CD4-positive, alpha-beta memory T cell (primary cell): ENCODE measurements around the gene TOMM40. TPM values are rescaled to one million over a fixed set of nuclear protein-coding genes. Genes with fewer than 3 reads are reported as not detected.

Experiments
- CTCF ChIA-PET: fragments of 350-600 bp; sonication (Branson Sonifier 250); formaldehyde crosslinking; loops from one replicate; lab custom pipeline; 2021; ENCODE audit warnings: inconsistent platforms; ENCODE audit not compliant: partially characterized antibody; lab: Charles Lee
- POLR2A ChIA-PET: fragments of 350-600 bp; sonication (Branson Sonifier 250); formaldehyde crosslinking; loops from one replicate; lab custom pipeline; 2021; ENCODE audit not compliant: partially characterized antibody; lab: Charles Lee
- DNase-seq, 5 donors: peaks; one replicate each; pipeline versions ENCODE4 v3.0.0 to v3.0.0-alpha.2; 2020 to 2022; ENCODE audit warnings: mixed read lengths in 1 of 5
- H3K27ac ChIP-seq: one replicate; pipeline ENCODE4 v1.7.0; 2013; ENCODE audit warnings: low read depth, low read length
- H3K27me3 ChIP-seq: 2 replicates; pipeline ENCODE4 v1.7.0; 2013; ENCODE audit warnings: mild to moderate bottlenecking, low read length, moderate library complexity; ENCODE audit not compliant: insufficient read depth
- H3K36me3 ChIP-seq: 2 replicates; pipeline ENCODE4 v1.7.0; 2013; ENCODE audit warnings: mild to moderate bottlenecking, low read length, moderate library complexity; ENCODE audit not compliant: insufficient read depth
- H3K4me1 ChIP-seq: 2 replicates; pipeline ENCODE4 v1.7.0; 2013; ENCODE audit warnings: mild to moderate bottlenecking, low read length, moderate library complexity; ENCODE audit not compliant: insufficient read depth
- H3K4me3 ChIP-seq, 2 donors: one replicate each; pipeline ENCODE4 v1.7.0; 2013; ENCODE audit warnings: low read length in 2 of 2, mild to moderate bottlenecking in 1 of 2
- H3K9me3 ChIP-seq, 2 donors: one replicate each; pipeline ENCODE4 v1.7.0; 2013; ENCODE audit warnings: low read length in 2 of 2, control low read depth in 1 of 2; ENCODE audit not compliant: control insufficient read depth in 1 of 2
- H3K27ac Mint-ChIP-seq, 7 donors: one replicate each; pipeline ENCODE4 v1.8.0; 2020 to 2021; ENCODE audit warnings: mixed read lengths in 7 of 7, mild to moderate bottlenecking in 6 of 7, inconsistent platforms in 3 of 7, moderate library complexity in 3 of 7
- H3K27me3 Mint-ChIP-seq, 2 donors: one replicate each; pipeline ENCODE4 v1.8.0; 2020 to 2021; ENCODE audit warnings: mixed read lengths in 2 of 2
- H3K36me3 Mint-ChIP-seq, 2 donors: one replicate each; pipeline ENCODE4 v1.8.0; 2020 to 2021; ENCODE audit warnings: mixed read lengths in 2 of 2, inconsistent platforms in 1 of 2, mild to moderate bottlenecking in 1 of 2
- H3K4me1 Mint-ChIP-seq, 4 donors: one replicate each; pipeline ENCODE4 v1.8.0; 2020 to 2021; ENCODE audit warnings: mixed read lengths in 4 of 4, mild to moderate bottlenecking in 1 of 4
- H3K4me3 Mint-ChIP-seq, 8 donors: one replicate each; pipeline ENCODE4 v1.8.0; 2020 to 2021; ENCODE audit warnings: mixed read lengths in 8 of 8, mild to moderate bottlenecking in 7 of 8, moderate library complexity in 6 of 8, inconsistent platforms in 3 of 8
- H3K9me3 Mint-ChIP-seq, 8 donors: one replicate each; pipeline ENCODE4 v1.8.0; 2020 to 2021; ENCODE audit warnings: mixed read lengths in 8 of 8, mild to moderate bottlenecking in 5 of 8, inconsistent platforms in 3 of 8, moderate library complexity in 1 of 8
- intact Hi-C: fragments of 100-400 bp; cut with micrococcal nuclease; formaldehyde crosslinking; loops from one replicate; pipeline ENCODE4 v1.15.1; 2023
- polyA plus RNA-seq, 2 donors: library from polyadenylated mRNA; unstranded; fragments of 300-500 nt; fragmentation: Illumina TruSeq; gene quantifications; one replicate each; pipeline ENCODE4 v1.2.3, GENCODE V29; 2021
- total RNA-seq, 2 experiments: library from RNA; stranded (reverse); gene quantifications; one replicate each; pipeline ENCODE4 v1.2.3, GENCODE V29; 2021

TOMM40 gene
- total and polyA plus RNA-seq, 4 experiments from 2014 or later, result 30.9 to 43.6 (median 33.7) TPM

GRCh38 chr19:44872661-44873060, 18.4 kb upstream of the TOMM40 start:
- Mint-ChIP-seq H3K9me3 (no peaks in the 10 kb centered on the region), H3K4me1 (peaks cover 3 to 16% (median 11%) of the 10 kb centered on the region in 4 donors), H3K27me3 (peaks cover 0 to 1% of the 10 kb centered on the region in 2 donors), H3K4me3 (no peak overlapping the region), H3K36me3 (no peaks in the 10 kb centered on the region), H3K27ac (no peak overlapping the region)
- H3K9me3 ChIP-seq, result no peaks in the 10 kb centered on the region
- intact Hi-C loops, result no loop called here
- no peaks in the 10 kb centered on the region for H3K27me3 ChIP-seq
- no peak overlapping the region for H3K27ac ChIP-seq
- ChIA-PET POLR2A (no interaction called here), CTCF (no interaction called here)
- no peak for DNase-seq
- H3K4me1 ChIP-seq, result peaks cover 7% of the 10 kb centered on the region
- no peak overlapping the region for H3K4me3 ChIP-seq
- H3K36me3 ChIP-seq, result no peaks in the 10 kb centered on the region

GRCh38 chr19:44874317-44874716, 16.7 kb upstream of the TOMM40 start:
- H3K4me3 ChIP-seq, result no peak overlapping the region
- no peaks in the 10 kb centered on the region for H3K27me3 ChIP-seq
- no peaks in the 10 kb centered on the region for H3K36me3 Mint-ChIP-seq
- intact Hi-C loops, result no loop called here
- H3K27ac ChIP-seq, result no peak overlapping the region
- no peaks in the 10 kb centered on the region for H3K36me3 ChIP-seq
- no peak overlapping the region for H3K4me3 Mint-ChIP-seq
- H3K27ac Mint-ChIP-seq, result no peak overlapping the region
- H3K9me3 ChIP-seq, result no peaks in the 10 kb centered on the region
- ChIA-PET CTCF (no interaction called here), POLR2A (no interaction called here)
- peaks cover 0 to 1% of the 10 kb centered on the region in 2 donors for H3K27me3 Mint-ChIP-seq
- H3K4me1 Mint-ChIP-seq, result peaks cover 3 to 16% (median 11%) of the 10 kb centered on the region in 4 donors
- no peak for DNase-seq
- H3K4me1 ChIP-seq, result peaks cover 7% of the 10 kb centered on the region
- no peaks in the 10 kb centered on the region for H3K9me3 Mint-ChIP-seq

- no peak overlapping the region for H3K27ac Mint-ChIP-seq
Observed at GRCh38 chr19:44875666-44876451, 15.2 kb upstream of the TOMM40 start.

GRCh38 chr19:44876930-44877535, 14.0 kb upstream of the TOMM40 start:
- ChIA-PET POLR2A (no interaction called here), CTCF (no interaction called here)
- H3K4me1 ChIP-seq, result peaks cover 7% of the 10 kb centered on the region
- intact Hi-C loops, result no loop called here
- H3K9me3 Mint-ChIP-seq, result no peaks in the 10 kb centered on the region
- peak in 2 of 5 donors; percentile 5 to 21 for DNase-seq
- no peaks in the 10 kb centered on the region for H3K36me3 Mint-ChIP-seq
- H3K27ac ChIP-seq, result no peak overlapping the region
- peak overlapping the region in 1 of 8 donors; percentile 33 for H3K4me3 Mint-ChIP-seq
- peak overlapping the region in 3 of 7 donors; percentile 31 to 79 (median 74) for H3K27ac Mint-ChIP-seq
- H3K4me1 Mint-ChIP-seq, result peaks cover 3 to 16% (median 11%) of the 10 kb centered on the region in 4 donors
- H3K4me3 ChIP-seq, result no peak overlapping the region
- H3K27me3 Mint-ChIP-seq, result peaks cover 0 to 4% of the 10 kb centered on the region in 2 donors
- no peaks in the 10 kb centered on the region for H3K27me3 ChIP-seq
- H3K9me3 ChIP-seq, result no peaks in the 10 kb centered on the region
- H3K36me3 ChIP-seq, result no peaks in the 10 kb centered on the region

More at GRCh38 chr19:44875666-44876451, 15.2 kb upstream of the TOMM40 start:
- peaks cover 3 to 16% (median 11%) of the 10 kb centered on the region in 4 donors for H3K4me1 Mint-ChIP-seq
- ChIA-PET CTCF (no interaction called here), POLR2A (no interaction called here)
- H3K36me3 ChIP-seq, result no peaks in the 10 kb centered on the region
- H3K36me3 Mint-ChIP-seq, result no peaks in the 10 kb centered on the region
- no peak overlapping the region for H3K27ac ChIP-seq
- no peak overlapping the region for H3K4me3 ChIP-seq
- H3K9me3 Mint-ChIP-seq, result no peaks in the 10 kb centered on the region
- peaks cover 7% of the 10 kb centered on the region for H3K4me1 ChIP-seq
- intact Hi-C loops, result no loop called here
- H3K4me3 Mint-ChIP-seq, result no peak overlapping the region
- no peak for DNase-seq
- H3K9me3 ChIP-seq, result no peaks in the 10 kb centered on the region
- H3K27me3 Mint-ChIP-seq, result peaks cover 0 to 4% of the 10 kb centered on the region in 2 donors
- H3K27me3 ChIP-seq, result no peaks in the 10 kb centered on the region

GRCh38 chr19:44878120-44878865, 12.8 kb upstream of the TOMM40 start:
- POLR2A ChIA-PET, result no interaction called here
- Histone ChIP-seq H3K27ac (no peak overlapping the region), H3K4me1 (peaks cover 7% of the 10 kb centered on the region), H3K9me3 (no peaks in the 10 kb centered on the region), H3K36me3 (no peaks in the 10 kb centered on the region), H3K4me3 (no peak overlapping the region), H3K27me3 (no peaks in the 10 kb centered on the region)
- intact Hi-C loops, result no loop called here
- Mint-ChIP-seq H3K4me3 (no peak overlapping the region), H3K36me3 (no peaks in the 10 kb centered on the region), H3K27ac (no peak overlapping the region), H3K4me1 (peaks cover 3 to 16% (median 11%) of the 10 kb centered on the region in 4 donors), H3K9me3 (no peaks in the 10 kb centered on the region), H3K27me3 (peaks cover 0 to 4% of the 10 kb centered on the region in 2 donors)
- DNase-seq, result no peak
- CTCF ChIA-PET, result no interaction called here

- Mint-ChIP-seq H3K27ac (peak overlapping the region in 1 of 7 donors; percentile 42), H3K4me3 (no peak overlapping the region), H3K9me3 (no peaks in the 10 kb centered on the region), H3K4me1 (peaks cover 3 to 16% (median 11%) of the 10 kb centered on the region in 4 donors), H3K27me3 (peaks cover 0 to 4% of the 10 kb centered on the region in 2 donors), H3K36me3 (no peaks in the 10 kb centered on the region)
- peaks cover 7% of the 10 kb centered on the region for H3K4me1 ChIP-seq
- DNase-seq, result no peak
- no peaks in the 10 kb centered on the region for H3K9me3 ChIP-seq
- no peaks in the 10 kb centered on the region for H3K36me3 ChIP-seq
- H3K4me3 ChIP-seq, result no peak overlapping the region
- ChIA-PET CTCF (no interaction called here), POLR2A (no interaction called here)
- H3K27me3 ChIP-seq, result no peaks in the 10 kb centered on the region
- intact Hi-C loops, result no loop called here
- H3K27ac ChIP-seq, result no peak overlapping the region
Observed at GRCh38 chr19:44879309-44880065, 11.6 kb upstream of the TOMM40 start.
